Ramos (cell line): ENCODE data around the gene HNRNPR.

Experiments
- in situ Hi-C: fragments of 300-500 bp; cut with MboI; formaldehyde crosslinking; loops from one replicate; pipeline ENCODE4 v1.14.3; 2022; ENCODE audit warnings: low sequenced_read_pairs; ENCODE audit not compliant: unreplicated experiment

The HNRNPR gene

DNA sequence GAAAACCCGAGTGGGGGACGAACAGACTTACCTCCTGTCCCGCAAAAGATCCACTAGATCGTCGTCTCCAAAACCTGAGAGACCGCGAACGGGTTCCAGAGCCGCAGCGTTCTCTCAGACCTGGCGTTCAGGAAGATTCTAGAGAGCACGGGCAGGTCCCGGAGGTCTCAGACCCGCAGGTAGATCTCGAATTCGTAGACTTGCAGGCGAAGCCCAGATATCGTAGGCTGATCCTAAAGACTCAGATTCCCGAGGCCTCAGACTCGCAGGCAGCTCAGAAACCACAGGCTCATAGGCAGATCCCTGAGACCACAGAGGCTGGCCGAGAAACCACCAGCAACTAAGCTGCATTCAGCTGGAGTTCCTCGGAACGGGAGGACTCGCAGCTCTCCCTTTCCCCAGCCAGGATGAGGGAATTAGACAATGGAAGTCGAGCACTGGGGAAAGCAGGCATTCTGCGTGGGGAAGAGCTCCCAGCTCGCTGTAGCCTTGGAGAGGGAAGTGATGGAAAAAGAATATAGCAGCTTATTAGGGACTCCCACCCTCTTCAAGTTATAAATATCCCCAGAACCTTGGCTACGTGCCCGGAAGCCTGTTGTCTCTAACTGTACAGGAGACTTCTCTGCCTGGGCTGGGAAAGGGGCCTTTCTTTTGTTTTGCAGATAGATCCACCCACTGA is 25.4 kb upstream of the HNRNPR start, which contains the start of gene ZNF436:
ZNF436 (minus strand) TSS at position 502 of the 679 bp plus-strand sequence. CDS start 1,831 bp downstream, outside the sequence.
- in situ Hi-C loops: no loop called here

DNA sequence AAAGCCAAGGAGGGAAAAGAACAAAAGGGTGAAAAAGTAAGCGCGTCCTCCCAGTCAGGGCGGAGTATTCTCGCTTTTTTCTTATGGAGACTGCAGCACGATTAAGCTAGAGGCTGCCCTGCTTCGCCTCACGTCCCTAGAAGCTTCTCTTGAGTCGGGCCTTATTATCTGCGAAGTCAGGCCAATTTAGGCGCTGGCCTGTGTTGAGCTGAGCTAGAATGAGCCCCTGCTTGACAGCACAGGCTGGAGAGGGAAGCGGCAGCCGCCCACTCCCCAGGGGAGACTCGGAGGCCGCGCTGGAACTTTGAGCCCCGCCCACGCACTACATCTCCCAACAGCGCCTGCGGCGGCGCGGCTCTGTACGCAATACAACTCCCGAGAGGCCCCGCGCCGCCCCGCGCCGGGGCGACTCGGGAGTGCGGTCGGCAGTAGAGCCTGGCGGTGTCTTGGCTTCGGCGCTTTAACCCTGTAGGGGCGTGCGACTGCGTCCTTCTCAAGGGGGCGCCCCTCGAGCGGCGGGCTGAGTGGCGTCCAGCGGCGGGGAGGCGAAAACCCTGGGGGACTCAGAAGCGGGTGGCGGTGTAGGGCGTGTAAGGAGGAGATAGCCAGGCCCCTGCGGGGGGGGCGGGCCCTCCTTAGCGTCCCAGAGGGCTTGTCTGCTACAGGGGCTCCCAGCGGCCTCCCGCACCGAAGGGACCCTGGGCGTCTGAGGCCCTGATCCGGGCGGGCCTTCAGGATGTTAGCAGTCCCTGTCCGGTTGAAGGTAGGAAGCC is 24.7 kb upstream of the HNRNPR start:
- in situ Hi-C loops: no loop called here

DNA sequence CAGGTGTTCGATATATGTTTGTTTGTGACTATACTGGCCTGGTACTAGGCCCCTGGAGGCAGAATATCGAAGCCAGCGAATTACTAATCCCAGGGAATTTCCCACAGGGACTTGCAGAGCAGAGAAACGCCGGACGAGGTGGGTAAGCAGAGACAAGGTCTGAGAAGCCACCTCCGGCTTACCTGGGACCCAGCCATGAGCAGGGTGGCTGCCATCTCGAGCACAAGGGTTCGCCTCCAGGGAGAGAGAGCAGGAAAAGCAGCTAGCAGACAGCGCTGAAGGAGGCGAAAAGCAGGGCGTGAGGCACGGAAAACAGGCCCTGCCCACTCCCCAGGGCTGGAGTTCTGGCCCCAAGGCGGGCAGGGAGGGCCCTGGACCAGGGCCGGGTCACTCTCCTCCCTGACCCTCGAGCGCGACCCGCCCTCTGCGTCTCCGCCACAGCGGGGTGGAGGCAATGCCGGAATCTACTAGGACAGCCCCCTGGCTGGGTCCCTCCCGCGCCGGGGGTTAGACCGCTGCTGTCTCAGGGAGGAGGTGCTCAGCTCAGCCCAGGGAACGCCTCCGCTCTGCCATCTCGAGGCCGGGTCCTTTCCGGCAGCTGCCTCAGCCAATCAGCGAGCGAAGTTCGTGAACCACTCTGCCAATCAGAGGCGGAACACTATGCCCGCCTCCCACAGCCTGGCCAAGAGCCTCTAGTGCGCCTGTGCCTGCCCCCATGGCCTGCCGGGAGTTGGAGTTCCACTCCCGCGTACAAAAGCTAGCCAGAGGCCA is 23.9 kb upstream of the HNRNPR start:
- in situ Hi-C loops: no loop called here

DNA sequence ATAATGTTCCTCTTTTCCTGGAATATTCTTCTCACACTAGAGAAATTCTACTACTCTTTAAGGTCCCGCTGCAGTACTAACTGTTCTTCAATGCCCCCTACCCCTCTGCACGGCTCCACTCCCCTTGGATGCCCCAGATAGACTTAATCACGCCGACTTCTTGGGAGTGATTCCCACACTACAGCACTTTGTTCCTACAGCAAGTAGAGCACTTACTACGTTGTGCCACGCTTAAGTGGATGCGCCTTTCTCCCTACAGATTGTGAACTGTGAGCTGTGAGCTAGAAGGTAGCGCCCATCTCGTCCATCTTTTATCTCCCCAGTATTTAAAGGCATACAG is 23.3 kb upstream of the HNRNPR start:
- in situ Hi-C loops: no loop called here

DNA sequence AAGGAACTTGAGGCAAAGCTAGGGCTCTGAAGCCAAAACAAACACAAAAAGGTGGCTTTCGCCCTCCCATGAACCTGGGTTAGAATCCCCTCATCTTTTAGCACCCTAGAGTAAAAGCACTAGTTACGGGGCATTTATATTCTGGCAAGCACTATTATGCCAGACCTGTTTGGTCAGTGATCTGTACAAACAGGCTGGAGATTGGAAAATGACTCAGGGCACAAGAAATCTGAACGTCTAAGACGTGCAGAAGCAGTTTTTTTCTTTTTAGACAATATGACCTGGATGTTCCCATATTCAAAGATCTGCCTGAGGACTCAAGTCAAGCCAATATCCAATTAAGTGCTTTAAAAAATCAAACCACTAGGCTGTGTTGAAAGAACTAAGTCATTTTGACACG is 22.5 kb upstream of the HNRNPR start:
- in situ Hi-C loops: no loop called here

DNA sequence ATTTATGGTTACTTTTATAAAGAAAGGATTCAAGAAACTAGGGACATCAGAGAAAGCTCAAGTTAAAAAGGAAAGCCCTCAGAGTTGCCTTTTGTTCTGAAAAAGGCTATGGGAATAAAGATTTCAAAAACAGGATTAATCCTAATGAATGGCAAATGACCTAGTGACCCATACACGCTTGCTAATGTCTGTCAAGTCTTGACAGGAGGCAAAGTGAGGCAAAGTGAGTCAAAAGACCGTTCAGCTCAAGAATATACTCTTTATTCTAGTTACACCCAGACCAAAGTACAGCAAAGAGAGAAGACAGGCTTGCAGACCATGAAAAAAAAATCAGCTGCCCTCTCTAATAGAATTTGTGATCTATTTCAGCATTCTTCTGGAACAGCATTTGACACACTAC is 22.1 kb upstream of the HNRNPR start:
- in situ Hi-C loops: no loop called here

DNA sequence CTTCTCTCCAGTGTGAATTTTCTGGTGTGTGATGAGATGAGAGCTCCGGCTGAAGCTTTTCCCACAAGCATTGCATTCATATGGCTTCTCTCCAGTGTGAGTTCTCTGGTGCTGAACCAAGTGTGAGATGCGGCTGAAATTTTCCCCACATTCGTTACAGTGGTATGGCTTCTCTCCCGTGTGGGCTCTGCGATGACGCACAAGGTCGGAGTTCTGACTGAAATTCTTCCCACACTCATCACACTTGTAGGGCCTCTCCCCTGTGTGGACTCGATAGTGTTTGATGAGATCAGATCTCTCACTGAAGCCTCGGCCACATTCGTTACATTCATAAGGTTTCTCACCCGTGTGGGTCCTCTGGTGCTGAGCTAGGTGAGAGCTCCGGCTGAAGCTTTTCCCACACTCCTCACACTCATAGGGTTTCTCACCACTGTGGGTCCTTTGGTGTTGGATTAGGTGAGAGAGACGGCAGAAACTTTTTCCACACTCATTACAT is 18.2 kb upstream of the HNRNPR start:
- in situ Hi-C loops: no loop called here

DNA sequence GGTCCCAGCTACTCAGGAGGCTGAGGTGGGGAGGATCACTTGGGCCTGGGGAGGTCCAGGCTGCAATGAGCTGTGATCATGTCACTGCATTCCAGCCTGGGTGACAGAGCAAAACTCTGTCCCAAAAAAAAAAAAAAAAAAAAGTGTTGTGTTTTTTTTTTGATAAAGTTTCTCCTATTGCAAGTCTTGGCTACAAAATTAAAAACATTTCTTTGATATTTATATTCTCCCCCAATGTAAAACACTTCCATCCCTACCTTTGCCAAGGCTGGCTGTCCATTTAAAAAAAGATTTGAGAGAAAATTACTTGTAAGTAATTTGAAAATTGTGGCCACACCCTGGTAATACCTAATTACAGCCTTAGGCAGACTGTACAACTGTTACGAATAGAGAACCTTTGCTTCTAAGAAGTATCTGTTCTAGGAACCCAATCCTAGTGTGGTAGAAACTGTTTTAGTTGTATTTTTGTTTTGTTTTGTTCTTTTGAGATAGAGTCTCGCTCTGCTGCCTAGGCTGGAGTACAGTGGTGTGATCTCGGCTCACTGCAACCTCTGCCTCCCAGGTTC is 14.3 kb upstream of the HNRNPR start:
- in situ Hi-C loops: no loop called here

DNA sequence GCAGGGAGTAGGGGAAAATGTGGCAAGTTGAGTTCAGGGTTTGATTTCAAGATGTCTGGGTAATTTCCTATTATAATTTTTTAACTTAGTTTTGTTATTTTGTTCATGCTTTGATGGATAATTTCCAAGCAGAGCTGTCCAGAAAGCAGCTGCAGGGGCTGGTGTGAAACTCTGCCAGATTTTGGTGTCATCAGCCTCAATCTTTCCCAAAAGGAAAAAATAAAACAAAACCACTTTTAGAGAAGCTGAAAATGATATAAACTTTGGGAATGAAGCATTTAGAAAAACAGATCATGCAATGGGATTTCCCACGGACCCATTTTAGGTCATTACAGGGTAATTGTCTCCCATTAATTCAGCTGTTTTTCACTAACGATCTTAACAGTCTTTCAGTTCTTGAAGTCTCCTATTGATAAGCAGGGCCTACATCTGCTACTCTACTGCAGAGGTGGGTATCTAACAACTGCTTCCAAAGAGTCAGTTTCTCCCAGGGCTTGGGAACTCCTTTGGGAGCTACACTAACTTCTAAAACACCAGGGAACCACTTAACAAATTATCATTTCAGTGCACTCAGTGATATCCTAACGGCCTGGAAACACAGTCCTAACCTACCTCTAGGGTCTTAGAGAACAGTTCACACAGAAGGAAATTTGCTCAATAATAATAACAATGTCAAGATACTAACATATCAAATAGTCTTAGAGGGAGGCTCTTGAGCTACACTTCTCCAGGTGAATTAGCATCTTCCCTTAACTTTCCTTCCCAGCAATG is 13.2 kb upstream of the HNRNPR start:
- in situ Hi-C loops: no loop called here

DNA sequence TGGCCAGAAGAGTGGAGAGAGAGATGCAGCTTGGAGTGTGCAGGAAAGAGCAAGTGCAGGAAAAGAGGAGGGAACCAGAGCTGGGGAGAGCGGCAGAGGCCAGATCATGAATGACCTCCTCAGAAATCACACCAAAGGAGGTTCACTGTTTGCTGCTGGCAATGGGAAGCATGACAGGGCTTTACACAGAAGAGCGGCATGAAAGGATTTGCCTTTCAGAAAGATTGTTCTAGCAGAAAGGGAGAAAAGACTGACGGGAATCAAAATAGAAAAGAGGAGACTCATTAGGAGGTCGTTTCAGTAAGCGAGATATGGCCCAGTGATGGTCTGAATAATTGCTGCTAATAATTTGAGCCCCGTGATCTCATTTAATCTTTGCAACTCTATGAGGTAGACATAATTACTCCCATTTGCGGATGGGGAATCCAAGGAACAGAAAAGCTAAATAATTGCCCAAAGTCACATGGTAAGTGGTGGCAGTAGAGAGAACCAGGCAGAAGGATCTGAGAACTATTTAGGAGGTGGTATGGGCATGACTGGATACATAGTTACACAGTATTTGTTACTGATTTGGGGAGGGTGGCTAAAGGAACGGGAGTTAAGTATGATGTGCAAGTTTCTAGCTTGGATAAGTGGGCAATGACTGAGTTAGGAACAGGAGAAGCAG is 12.5 kb upstream of the HNRNPR start:
- in situ Hi-C loops: no loop called here

DNA sequence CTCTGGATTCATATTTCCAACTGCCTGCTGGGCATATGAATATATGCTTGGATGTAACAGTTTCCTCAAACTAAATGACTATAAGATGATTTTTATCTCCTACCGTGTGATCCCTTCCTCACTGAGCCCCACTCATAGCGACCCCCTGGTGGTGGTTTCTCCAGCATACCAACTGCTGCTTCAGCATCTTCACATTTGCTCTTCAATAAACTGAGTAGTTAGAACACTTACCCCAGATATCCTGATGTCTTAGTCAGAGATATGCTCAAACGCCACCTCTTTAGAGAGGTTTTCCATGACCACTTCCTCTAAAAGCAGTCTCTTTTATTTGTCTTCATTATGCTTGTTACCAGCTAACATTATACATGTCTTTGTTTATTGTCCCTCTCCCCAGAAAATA is 10.2 kb upstream of the HNRNPR start:
- in situ Hi-C loops: no loop called here

DNA sequence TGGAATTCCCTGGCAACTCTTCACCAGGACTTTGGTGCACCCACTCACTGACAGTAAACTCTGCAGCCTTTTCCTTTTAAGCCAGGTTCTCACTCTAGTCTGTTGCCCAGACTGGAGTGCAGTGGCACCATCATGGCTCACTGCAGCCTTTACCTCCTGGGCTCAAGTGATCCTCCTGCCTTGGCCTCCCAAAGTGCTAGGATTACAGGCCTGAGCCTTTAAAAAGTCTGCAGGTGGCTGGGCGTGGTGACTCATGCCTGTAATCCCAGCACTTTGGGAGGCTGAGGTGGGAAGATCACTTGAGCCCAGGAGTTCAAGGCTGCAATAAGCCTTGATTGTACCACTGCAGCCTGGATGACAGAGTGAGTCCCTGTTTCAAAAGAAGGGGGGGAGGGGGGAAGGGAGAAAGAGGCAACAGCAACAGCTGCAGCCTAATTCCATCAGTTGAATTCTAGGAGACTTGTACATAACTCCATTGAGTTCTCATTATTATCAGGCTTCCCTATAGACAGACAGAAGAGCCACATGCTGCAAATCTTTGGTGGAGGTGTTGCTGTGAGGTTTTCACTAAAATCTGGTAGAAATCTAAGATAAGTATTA is 8.1 kb upstream of the HNRNPR start:
- in situ Hi-C loops: no loop called here

DNA sequence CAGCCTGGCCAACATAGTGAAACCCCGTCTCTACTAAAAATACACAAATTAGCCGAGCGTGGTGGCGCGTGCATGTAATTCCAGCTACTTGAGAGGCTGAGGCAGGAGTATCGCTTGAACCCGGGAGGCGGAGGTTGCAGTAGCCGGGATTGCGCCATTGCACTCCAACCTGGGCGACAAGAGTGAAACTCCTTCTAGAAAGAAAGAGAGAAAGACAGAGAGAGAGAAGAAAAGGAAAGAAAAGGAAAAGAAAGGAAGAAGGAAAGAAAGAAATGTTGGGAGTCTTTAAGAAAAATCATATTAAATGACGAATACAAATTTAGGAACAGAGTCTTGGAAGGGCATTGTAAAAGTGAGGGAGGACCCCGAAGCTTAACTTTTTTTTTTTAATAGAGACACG is 1.8 kb upstream of the HNRNPR start:
- in situ Hi-C loops: no loop called here

DNA sequence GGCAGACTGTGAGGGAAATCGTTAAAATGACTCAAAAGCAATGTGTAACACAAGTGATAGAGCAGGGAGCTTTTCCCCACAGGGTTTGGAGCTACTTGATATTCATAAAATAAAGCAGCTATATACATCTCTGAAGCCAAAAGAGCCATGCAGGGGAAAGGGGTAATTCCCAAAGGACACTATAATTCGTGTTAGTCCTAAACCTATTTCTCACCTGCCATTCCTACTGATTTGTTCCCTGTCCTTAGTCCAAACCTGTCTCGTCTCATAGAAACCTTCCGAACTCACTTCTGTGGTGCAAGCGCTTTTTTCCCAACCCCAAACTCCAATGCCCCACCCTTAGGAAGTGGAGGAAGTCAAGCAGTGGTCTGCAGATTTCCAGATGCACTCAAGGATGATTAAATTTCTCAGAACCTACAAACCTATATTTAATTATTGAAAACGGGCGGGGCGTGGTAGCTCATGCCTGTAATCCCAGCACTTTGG is 946 bp upstream of the HNRNPR start:
- in situ Hi-C loops: no loop called here

DNA sequence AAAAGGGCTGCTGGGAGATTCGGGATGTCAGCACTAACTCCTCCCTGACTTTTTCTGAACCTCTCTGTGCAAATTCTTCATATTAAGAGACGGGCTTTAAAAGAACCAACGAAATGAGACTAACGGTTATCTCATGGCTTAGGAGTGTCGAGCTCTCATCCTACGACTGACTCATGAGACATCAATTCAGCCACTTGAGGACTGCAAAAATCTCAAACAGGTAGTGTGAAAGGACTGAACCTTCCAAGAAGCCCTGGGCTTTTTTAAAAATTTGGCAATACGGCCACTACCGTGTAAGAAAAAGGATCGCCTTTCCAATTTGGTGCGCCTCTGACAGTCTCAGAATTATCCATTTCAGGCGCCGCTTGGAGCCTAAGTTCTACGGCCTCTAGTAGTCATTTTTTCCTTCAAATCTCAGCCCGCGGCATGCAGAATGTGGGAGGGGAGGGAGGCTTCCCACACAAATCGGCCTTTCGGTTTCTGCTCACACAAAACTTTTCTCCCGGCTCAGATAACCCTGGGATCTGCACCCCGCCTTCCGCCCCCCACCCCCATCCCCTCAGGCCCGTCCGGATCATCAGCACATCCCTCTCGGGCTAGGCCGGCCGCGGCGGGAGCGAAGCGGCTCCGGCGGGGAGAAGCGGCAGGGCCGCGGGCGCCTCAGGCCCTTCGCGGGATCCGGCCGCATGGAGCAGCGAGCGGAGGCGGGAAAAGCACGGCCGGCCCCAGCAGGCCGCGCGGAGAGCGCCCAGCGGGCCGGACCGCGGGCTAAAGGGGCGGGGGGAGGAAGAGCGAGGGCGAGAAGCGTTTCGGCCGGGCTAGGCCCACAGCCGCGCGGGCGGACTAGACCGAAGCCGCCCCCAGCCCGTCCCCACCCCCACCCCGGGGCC is 618 bp downstream of the HNRNPR start:
- in situ Hi-C loops: no loop called here

DNA sequence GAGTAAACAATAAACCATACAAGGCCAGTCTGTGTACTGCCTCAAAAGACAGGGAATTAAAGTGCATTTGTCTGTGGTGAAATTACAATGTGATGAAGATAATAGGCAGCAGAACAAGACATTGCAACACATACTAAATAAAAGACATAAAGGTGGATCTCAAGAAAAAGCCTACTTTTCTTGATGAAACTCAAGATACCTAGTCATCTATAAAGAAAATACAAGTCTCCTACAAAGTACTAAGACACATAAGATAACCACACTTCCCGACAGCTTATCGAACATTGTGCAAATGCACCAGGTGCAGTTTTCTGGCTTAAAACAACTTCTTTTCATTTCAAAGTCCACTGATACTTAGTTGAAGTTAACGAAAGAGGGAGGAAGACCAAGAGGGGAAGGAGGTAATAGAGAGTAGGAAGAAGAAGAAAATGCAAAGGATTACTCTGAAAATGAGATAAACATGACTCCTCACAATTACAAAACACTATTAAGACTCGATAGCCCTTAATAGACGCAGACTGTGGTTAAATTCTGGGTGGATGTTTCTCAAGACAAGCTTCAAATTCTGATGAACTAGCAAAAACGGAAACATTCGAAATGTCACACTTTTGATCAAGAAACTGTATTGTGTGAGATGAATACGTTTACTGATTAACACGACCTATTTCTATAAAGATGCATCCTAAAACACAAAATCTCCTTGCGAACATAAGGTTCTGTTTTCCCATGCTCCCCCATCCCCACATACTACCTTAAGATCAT is 2.0 kb downstream of the HNRNPR start:
- in situ Hi-C loops: no loop called here

DNA sequence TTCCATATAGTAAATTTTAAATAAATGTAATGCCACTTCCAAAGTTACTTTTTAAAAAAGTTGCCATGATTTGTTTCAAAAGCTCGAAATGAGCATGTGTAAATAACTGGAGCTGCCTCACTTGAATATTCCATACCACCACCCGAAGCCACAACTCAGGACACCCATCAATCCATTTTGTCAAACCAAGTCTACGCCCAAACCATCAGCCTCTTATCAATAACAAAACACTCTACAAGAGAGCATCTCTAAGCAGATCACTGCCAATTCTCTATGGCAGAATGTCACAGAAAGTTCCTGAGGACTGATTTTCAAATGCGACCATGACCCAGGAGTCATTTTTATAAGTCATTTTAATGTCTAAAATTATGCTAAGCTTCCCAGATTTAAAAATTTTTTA is 4.5 kb downstream of the HNRNPR start:
- in situ Hi-C loops: no loop called here
